ENCODE measurements around the gene CHST8.

CHST8 gene

DNA sequence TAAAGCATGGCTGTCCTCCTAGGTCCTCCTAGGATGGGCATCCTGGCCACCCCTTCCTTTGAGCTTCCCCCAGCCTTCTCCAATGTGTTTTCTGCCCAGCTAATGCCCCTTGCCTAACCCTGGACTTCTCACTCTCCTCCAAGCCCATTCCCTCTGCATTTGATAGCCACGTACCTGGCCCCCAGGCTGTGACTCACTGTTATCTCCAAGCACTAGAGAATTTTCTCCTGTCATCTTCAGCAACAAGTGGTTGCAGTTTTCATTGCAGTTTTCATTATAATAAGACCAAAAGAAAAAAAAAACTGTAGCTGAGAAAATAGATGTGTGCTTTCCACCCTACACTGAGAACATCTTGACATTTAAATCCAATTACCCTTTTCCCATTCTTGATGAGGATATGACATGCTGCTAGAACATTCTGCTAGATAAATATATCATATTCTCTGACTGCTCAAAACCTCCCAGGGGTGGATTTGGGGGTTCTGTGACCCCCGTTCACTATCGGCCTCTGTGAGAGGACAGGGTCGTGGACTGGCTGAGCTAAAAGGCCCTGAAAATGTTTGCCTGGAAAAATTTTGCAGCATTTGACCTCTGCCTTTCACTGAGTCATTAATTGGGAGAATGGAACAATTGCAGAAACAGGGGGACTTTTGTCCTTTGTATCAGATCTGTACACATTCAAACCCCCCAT, 116.1 kb downstream of the CHST8 start:
- DNase-seq (ENCODE audit: low read depth) = no peak

DNA sequence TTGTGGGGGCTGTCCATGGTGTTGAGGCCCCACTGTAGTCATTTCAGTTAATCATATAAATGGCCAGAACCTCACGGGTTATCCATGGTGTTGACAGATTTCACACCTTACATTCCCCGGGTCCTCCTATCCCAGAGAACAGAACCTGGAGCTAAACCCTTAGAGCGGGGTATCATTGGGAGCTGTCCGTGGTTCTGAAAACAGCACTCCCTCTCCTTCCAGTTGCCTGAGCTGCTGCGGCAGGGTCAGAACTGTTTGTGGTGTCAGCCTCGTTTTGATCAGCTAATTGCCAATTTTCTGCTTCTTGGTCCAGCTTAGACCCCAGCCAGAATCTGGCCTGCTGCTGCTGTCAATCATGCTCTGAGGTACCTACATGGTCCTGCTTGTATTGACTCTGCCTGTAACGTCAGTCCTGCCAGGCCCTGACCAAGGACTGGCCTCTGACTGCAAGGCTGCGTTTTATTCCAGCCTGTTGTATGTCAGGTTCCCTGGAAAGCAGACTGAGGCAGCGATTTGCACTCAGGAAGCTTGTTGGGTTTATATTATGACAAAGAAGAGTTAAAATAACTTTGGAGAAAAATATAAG, 119.2 kb downstream of the CHST8 start:
- DNase-seq (ENCODE audit: low read depth) = peak; percentile 14

DNA sequence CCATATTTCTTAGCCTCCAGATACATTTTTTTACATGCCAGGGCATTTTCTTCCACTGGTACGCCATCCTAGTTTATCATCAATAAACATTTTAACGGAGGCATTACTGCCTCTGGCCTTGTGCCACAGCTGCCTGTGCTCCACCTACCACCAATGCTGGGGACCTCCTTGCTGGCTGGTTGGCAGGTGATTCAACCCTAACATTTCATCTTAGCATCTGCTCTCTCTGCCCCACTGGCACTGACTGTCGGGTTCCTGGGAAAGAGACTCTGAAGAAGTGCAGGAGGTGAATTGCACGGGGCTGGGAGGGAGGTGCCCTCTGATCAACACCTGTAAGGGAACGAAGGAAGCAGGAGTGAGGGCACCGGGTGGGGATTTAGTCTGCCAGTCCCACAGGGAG, 123.5 kb downstream of the CHST8 start:
- DNase-seq (ENCODE audit: low read depth) = no peak

DNA sequence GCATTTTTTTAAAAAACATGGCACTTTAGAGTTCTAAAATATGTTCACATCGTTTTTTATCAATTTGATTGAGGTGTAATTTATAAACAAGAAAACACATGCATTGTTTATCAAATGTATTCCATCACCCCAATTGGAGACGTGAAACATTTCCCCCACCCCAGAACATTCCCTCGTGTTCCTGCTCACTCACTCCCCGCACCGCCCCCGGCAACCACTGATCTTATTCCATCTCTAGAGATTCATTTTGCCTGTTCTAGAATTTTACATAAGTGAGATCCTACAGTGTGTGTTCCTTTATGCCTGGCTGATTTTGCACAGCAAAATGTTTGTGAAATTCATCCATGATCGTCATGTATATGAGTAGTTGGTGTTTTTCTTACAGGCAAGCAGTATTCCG, 124.4 kb downstream of the CHST8 start:
- DNase-seq (ENCODE audit: low read depth) = no peak

DNA sequence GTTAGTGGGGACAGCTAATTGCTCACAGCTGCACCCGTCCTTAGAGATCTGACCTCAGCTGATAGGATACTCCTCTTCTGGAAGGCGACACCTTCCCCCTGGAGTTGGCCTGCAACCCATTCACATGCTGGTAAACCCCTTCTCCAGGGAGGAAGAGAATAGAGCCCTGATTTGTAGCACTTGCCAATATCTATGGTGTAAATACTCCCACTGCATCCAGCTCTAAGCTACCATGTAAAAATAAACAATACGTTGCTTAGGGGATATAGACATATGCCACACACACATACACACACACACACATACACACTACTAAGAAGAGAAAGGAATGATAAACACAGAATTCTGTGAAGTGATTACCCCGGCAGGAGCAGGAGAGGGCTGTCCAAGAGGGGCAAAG, 125.5 kb downstream of the CHST8 start:
- no peak for DNase-seq (ENCODE audit: low read depth)

DNA sequence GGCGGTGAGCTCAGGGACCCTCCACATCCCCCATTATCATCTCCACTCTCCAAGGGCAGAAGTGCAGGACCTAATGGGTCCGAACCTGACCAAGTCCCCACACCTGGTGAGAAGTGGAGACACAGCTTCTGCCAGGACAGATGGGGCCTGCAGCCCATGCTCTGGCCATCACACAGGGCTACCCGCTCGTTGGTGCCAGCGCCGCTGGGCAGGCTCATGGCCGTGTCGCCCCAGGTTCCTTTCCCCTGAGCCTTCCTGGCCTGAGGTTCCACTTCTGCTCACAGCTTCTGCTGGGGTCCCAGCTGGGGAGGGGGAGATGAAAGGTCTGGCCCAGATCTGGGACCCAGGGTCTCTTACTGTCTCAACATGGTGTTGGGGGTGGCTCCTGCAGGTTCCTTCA, 126.5 kb downstream of the CHST8 start:
- DNase-seq (ENCODE audit: low read depth) = no peak

DNA sequence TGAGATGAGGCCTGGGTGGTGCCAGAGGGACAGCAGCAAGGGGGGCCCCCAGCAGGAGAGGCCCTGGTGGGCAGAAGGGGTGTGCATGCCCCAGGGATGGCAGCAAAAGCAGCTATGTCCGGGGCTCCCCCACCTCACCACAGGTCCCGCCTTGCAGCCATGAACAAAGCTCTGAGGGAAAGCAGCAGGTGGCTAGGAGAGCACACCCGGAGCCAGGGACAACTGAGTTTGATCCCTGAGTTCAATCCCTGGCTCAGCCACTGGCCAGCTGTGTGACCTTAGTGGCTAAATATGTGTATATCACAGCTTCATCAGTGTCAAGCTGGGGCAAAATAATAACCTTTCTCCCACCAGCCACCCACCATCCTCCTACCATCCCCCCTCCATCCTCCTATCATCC, 127.3 kb downstream of the CHST8 start:
- DNase-seq (ENCODE audit: low read depth) = no peak

DNA sequence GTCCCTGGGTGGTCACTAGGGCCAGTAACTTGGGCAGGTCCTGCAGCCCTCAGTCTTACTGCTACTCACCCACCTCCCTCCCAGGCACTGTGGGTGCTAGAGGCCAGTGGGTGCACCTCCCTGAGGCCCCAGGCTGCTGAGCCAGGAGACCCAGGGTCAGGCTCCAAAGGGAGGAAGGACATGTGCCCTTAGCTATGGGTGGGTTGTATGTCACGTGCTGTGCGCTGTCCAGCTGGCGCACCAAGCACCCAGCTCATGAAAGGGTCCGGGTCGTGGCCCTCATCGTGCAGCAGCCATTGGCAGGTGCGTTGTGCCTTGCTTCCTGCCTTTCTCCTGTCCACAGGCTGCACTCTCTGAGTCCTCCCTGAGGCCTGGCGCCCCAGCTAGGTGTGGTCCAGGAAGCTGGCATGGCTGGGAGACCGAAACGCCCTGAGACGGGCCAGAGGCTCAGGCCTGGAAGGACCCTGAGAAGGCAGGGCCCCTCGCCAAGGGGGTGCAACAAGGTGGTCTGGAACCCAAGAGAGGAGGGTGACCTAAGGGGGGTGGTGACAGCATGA, 127.9 kb downstream of the CHST8 start:
- no peak for DNase-seq (ENCODE audit: low read depth)

DNA sequence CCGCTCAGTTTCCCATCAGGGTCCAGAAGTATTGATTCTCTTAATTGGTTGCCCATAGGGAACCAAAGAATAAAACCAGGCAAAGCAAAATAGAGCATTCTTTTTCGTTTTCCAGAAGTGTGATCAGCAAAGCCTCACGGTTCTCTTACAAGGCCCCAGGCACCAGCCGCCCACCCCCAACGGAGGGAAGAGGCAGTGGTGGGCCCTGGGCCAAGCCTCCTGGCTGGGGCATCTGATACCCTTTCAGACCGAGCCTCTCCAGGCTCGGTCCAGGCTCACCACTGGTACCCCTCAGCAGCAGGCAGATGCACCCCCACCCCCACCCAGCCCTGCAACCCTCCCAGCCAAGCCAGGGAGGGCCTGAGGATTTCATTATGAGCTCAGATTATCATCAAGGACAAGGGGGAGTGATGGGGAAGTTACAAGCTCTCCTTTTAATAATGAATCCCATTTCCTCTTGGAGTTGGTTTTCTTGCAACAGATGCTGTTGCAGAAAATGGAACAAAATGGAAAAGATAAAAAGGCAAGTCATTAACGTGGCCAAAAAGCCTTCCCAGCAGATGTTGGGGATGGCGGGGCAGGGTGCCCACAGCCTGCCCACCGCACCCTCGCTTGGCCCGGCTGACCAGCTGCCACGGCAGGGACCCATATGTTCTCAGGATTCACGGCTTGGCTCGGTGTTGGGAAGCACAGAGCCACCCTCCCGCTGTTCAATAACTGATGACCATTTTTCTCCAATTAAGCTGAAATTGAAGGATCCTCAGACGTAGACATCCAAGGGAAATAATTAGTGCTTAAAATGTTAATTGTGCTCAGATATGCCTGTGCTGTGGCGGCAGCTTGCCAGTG, 129.1 kb downstream of the CHST8 start:
- no peak for DNase-seq (ENCODE audit: low read depth)

DNA sequence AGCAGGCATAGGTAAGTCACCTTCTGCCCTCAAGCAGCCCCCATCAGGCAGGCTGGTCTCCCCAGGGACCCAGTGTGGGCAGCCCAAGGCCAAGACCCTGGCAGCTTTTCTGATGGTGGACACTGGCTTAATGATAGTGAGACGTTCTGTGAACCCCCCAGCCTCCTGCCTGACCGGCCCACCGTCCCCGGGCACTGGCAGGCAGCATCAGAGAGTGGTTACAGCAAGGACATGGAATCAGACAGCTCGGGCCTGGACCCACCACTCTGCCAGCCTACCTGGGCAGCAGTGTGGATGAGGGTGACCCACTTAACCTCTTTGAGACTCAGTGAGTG, 129.7 kb downstream of the CHST8 start:
- no peak for DNase-seq (ENCODE audit: low read depth)

DNA sequence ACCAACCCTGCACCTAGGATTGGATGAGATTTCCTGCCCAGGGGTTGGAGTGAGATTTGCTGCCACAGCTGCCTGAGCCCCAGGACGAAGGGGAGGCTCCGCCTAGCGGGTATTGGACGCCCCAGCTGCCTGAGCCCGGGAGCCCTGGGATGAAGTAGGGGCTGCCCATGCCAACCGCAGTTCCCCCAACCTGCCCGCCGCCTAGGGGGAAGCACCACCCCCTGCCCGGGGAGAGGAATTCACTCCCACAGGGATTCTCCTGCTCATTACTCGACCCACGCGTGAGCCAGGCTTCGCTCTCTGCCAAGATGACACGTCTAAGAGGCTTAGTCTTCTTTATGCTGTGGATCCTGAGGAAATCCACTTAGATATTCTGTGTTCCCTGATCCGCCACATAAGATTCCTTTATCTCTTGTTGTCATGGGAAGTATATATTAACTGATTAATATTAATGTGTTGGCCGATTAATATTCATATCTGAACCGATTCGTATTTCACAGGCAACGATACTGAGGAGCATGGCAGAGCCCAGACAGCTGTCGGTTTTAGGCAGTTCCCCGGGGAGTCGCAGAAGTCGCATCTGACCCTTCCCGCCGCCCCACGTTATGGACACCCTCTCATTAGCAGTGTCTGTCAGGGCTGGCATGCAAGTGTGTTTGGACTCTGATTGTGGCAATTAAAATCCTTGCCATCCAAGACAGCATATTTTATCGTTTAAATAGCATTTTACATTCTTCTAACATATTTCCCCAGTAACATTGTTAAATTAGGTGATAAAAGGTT, 130.5 kb downstream of the CHST8 start:
- no peak for DNase-seq (ENCODE audit: low read depth)

DNA sequence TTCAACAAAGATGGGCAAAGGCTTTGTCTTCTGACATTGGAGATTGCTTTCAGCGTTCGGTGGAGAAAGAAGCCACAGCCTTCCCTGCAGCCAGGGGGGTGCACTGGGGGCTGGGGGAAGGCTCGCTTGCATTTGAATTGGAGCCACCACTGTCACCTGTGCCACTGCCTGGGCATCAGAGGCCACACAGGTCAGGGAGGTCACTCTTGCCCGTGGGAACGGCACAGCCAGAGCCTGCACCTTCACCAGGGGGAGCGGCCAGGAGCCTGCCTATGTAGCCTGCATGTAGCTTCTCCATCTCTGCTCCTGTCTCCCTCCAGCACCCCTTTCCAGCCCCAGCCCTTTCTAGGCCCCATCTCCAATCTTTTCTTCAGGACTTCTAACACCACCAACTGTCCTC, 131.2 kb downstream of the CHST8 start:
- no peak for DNase-seq (ENCODE audit: low read depth)

DNA sequence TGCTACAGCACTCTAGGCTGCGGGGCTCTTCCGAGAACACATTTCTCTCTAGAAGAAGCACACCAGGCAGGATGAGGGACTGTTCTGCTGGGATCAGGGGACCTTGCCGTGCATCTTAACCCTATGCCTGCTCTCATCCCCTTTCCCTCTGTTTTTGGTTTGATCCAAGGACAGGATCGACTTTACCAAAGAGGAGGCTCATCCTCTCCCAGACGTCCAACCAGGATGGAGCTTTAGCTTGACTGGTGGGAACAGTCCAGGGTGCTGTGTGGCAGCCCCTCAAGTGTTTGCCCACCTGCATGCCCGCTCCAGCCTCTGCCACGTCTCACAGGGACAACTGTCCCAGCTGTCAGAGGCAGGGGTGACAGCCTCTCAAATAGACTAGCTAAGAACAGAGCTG, 132.6 kb downstream of the CHST8 start:
- no peak for DNase-seq (ENCODE audit: low read depth)

DNA sequence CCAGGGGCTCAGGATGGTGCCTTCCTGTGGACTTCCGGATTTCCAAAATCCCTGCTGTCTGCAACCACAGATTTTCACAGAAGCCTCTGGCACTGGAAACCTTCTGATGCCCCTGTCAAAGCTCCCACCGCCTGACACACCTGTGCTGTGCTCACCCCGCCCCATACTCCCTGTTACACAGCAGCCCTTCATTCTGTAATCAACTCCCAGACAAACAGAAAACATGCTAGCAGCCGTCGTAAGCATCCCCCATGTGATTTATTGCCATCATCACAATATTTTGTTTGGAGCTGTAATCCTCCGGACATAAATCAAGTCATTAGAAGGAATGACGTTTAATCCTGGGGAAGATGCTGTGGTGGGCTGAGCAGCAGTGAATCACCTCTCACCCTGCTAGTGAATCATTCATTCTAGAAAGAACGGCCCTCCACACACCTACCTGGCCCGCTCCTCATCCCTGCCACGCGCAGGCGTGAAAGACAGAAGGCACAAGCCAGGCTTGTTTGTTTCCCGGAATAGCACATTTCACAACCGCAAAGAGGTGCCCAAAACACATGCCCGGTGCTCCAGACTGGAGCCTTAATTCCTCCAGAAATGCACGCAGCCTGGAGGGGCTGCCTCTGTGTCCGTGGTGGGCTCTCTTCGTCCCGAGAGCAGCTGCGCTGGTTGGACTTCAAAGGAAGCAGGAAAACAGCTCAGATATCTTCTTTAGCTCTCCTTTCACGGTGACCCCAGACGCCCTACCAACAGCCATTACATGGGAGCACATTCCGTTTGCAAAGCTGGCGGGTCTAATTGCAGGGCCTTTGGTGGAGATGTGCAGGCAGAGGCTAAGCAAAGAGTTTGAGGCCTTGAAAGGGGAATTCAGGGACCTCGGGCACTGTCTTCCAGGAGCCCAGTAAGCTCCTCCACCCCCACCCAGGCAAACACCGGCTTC, 133.6 kb downstream of the CHST8 start:
- DNase-seq (ENCODE audit: low read depth) = no peak

DNA sequence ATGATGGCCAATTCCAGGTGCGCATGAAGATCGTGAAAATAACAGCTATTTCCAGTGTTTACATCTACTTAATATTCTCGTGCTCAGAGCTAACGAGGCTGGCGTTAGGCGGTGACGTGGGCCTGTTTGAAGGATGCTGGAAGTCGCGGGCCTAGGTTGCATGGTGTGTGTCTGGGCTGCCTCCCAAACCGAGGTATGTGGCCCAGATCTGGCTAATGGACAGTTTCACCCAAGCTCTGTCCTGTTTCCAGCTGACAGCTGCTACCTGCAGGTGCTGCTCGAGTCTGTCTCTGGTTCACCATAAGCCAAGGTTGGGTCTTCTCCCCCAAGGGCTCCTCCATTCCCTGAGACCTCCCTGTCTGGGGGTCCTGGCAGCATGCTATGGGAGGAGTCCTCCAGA, 134.4 kb downstream of the CHST8 start:
- DNase-seq (ENCODE audit: low read depth) = no peak

DNA sequence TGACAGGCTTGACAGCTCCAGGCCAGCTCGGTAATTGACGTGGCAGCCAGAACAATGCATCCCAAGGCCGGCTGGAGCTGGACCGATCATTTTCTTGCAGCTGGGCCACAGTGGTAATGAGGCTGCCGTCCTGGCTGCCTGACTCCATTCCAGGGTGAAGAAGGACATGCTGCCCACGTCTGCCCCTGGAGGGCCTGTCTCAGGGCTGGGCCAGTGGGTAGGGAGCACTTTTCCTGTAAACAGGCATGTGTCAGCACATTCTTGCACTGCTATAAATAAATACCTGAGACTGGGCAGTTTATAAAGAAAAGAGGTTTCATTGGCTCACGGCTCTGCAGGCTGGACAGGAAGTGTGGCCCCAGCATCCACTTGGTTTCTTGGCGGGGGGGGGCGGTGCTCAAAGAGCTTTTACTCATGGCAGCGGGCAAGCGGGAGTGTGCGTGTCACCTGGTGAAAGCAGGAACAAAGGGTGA, 136.8 kb downstream of the CHST8 start:
- DNase-seq (ENCODE audit: low read depth) = peak; percentile 4

DNA sequence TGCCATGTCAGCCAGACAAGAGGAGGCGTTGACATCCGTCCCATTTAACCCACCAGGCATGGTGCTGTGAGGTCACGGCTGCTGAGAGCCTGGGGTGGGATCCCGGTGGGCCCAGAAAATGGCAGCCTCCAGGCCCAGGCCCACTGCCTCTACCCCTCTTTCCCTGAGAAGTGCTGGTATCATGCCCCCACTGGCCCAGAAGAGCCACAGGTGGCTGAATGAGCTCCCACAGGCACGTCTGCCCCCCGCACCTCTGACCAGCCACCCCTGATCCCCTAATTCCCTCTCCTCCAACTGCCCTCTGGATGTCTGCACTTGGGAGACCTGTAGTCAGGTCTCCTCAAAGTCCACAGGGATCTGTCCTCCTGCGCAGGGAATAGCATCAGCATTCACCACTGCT, 137.6 kb downstream of the CHST8 start:
- DNase-seq (ENCODE audit: low read depth) = no peak

DNA sequence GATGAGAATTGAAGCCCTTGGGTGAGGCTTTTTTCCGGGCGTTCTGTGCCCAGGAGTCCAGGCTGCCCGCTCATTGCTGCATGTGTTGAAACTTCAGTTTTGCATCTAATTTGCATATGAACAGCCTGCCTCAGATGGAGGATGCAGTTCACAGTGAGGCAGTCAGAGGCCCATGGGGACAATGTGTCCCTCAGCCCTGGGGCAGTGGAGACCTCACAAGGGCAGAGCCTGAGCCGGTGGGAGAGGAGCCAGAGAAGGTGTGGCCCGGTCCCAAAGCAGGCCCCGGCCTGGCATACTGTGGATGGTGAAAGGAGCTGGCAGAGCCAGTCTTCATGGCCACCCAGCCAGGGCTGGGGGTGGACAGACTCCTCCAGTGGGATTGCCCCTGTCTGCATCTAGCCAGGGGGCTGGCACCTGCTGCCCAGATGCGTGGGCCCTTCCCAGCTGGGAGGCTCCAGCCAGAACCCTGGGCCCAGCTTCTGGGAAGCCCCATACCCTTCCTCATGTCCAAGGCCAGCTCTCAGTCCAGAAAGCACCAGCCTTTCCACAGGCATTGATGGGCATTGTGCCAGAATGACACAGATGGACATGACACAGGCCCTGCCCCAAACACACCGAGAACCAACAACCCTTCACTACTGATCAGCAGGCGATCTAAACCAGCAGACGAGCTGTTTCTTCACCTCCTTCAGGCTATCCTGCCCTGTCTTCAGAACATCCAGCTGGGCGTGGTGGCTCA, 142.0 kb downstream of the CHST8 start:
- DNase-seq (ENCODE audit: low read depth) = no peak

DNA sequence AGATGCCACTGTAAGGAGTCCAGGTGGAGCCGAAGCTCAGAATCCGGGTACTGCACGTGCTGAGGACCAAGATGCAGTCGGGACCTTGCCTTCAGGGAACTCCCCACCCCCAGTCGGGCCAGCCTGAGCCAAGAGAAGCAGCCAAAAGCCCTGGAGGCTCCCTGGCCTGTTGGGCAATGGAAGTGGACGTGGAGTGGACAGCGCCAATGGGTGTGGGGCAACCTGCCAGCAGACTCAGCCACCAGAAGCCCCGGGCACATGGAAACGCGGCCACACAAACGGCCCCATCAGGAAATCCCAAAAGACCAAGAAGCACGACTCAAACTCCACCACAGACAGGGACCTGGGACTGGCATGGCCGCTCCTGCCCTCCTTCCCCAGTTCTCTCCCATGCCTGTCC, 144.9 kb downstream of the CHST8 start:
- DNase-seq (ENCODE audit: low read depth) = no peak

DNA sequence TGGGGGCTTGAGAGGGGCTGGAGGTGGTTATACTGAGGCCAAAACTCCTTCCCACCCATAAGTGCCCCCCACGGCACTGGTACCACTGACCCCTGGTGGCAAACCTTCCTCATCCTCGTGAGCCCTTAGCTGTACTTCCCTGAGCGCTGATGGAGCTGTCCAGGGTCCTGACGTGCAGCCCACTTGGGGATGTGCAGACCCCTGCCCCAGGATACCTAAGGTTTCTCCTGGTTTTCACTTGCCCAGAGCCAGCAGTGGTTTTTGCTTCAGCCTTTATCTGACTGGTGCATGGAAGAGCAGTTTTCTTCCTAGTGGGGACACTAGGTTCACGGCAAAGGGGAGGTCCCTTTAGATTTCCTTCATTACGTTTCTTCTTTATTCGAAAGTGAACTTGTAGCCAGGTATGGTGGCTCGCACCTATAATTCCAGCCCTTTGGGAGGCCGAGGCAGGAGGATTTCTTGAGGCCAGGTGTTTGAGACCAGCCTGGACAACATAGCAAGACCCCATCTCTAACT, 146.2 kb downstream of the CHST8 start:
- DNase-seq (ENCODE audit: low read depth) = peak; percentile 11

Measured in amniotic epithelial cell (primary cell).